Breast epithelium (tissue), 4 donors: Measurements from ENCODE around the gene CR1L. TPM values are rescaled to one million over a fixed set of nuclear protein-coding genes. Genes with fewer than 3 reads are reported as not detected.
A peak's percentile ranks its signal among the peaks of the same experiment; 100 is the strongest.

Experiments
- DNase-seq, 2 donors: peaks; one replicate each; pipeline ENCODE4 v3.0.0-alpha.2; 2019; ENCODE audit warnings: low spot score in 2 of 2
- H3K27ac ChIP-seq, 2 donors: fragments of 200-600 bp; sonication (generic) in 1 of 2; one replicate each; pipeline ENCODE4 v1.5.1; 2016 to 2019; ENCODE audit warnings: mild to moderate bottlenecking in 1 of 2
- H3K27me3 ChIP-seq, 2 donors: fragments of 200-600 bp; sonication (generic) in 1 of 2; one replicate each; pipeline versions ENCODE4 v1.5.1 to v1.6.0; 2017 to 2019; ENCODE audit warnings: control low read depth in 1 of 2, mild to moderate bottlenecking in 1 of 2
- H3K36me3 ChIP-seq: fragments of 200-600 bp; one replicate; pipeline ENCODE4 v1.5.1; 2019
- H3K4me1 ChIP-seq, 2 donors: fragments of 200-600 bp; sonication (generic); one replicate each; pipeline ENCODE4 v1.5.1; 2016 to 2019; ENCODE audit warnings: control low read depth in 1 of 2
- H3K4me3 ChIP-seq, 3 donors: fragments of 200-600 bp; sonication (generic); 1 replicate in 2 of 3; 2 replicates in 1 of 3; pipeline ENCODE4 v1.5.1; 2016 to 2019; ENCODE audit warnings: mild to moderate bottlenecking in 3 of 3, moderate library complexity in 2 of 3
- H3K9me3 ChIP-seq, 2 donors: fragments of 200-600 bp; sonication (generic) in 1 of 2; one replicate each; pipeline ENCODE4 v1.5.1; 2016 to 2019; ENCODE audit warnings: control low read depth in 1 of 2
- CTCF ChIP-seq, 3 donors: fragments of 450-650 bp; IDR thresholded peaks; one replicate each; pipeline ENCODE4 v1.5.1; 2016 to 2017; ENCODE audit warnings: antibody characterized with exemption in 3 of 3, mild to moderate bottlenecking in 3 of 3, moderate library complexity in 3 of 3
- POLR2A ChIP-seq: fragments of 450-650 bp; IDR thresholded peaks from one replicate; pipeline ENCODE4 v1.6.1; 2016; ENCODE audit warnings: antibody characterized with exemption, mild to moderate bottlenecking, moderate library complexity
- POLR2AphosphoS5 ChIP-seq, 3 donors: sonication (generic); formaldehyde crosslinking; IDR thresholded peaks; one replicate each; pipeline ENCODE4 v1.6.1; 2017; ENCODE audit warnings: antibody characterized with exemption in 3 of 3
- intact Hi-C: fragments of 100-400 bp; cut with DNase I; formaldehyde crosslinking; loops from one replicate; pipeline ENCODE4 v1.15.1; 2023; ENCODE audit warnings: low total_unique reads
- total RNA-seq, 3 donors: library from RNA; depleted of rRNA; stranded (reverse); fragments of >200 nt; gene quantifications; one replicate each; pipeline ENCODE4 v1.1.0, GENCODE V29; 2016

CR1L gene
- total RNA-seq, 3 donors from 2014 or later = not detected

- intact Hi-C loops = no loop called here
- Histone ChIP-seq H3K27ac (no peak overlapping the region), H3K9me3 (no peaks in the 10 kb centered on the region), H3K4me3 (no peak overlapping the region), H3K36me3 (no peaks in the 10 kb centered on the region), H3K27me3 (no peaks in the 10 kb centered on the region), H3K4me1 (no peaks in the 10 kb centered on the region)
- no peak for DNase-seq
- no peak for TF ChIP-seq POLR2A
- no peak for TF ChIP-seq POLR2AphosphoS5 (IDR thresholded peaks at IDR 0.05)
- TF ChIP-seq CTCF (IDR thresholded peaks at IDR 0.05) = no peak
Measured at GRCh38 chr1:207648334-207649209, 3.6 kb downstream of the CR1L start.

GRCh38 chr1:207649210-207649753 is 4.3 kb downstream of the CR1L start:
- intact Hi-C loops = no loop called here
- Histone ChIP-seq H3K27me3 (no peaks in the 10 kb centered on the region), H3K27ac (no peak overlapping the region), H3K9me3 (no peaks in the 10 kb centered on the region), H3K4me1 (no peaks in the 10 kb centered on the region), H3K4me3 (no peak overlapping the region), H3K36me3 (no peaks in the 10 kb centered on the region)
- DNase-seq = no peak
- TF ChIP-seq POLR2AphosphoS5 (IDR thresholded peaks at IDR 0.05) (no peak), POLR2A (no peak), CTCF (IDR thresholded peaks at IDR 0.05) (no peak)

- Histone ChIP-seq H3K36me3 (no peaks in the 10 kb centered on the region), H3K4me3 (no peak overlapping the region), H3K27ac (no peak overlapping the region), H3K27me3 (no peaks in the 10 kb centered on the region), H3K4me1 (no peaks in the 10 kb centered on the region), H3K9me3 (no peaks in the 10 kb centered on the region)
- DNase-seq = no peak
- intact Hi-C loops = no loop called here
- TF ChIP-seq POLR2AphosphoS5 (IDR thresholded peaks at IDR 0.05) (no peak), POLR2A (no peak), CTCF (IDR thresholded peaks at IDR 0.05) (no peak)
Measured at GRCh38 chr1:207649865-207650580, 5.1 kb downstream of the CR1L start.

- TF ChIP-seq POLR2A (no peak), CTCF (IDR thresholded peaks at IDR 0.05) (no peak), POLR2AphosphoS5 (IDR thresholded peaks at IDR 0.05) (no peak)
- Histone ChIP-seq H3K9me3 (no peaks in the 10 kb centered on the region), H3K27ac (no peak overlapping the region), H3K4me3 (no peak overlapping the region), H3K4me1 (no peaks in the 10 kb centered on the region), H3K36me3 (no peaks in the 10 kb centered on the region), H3K27me3 (no peaks in the 10 kb centered on the region)
- intact Hi-C loops = no loop called here
- no peak for DNase-seq
Measured at GRCh38 chr1:207651583-207651982, 6.7 kb downstream of the CR1L start.

- intact Hi-C loops = no loop called here
- H3K27ac ChIP-seq = no peak overlapping the region
- H3K4me1 ChIP-seq = no peaks in the 10 kb centered on the region
- peak in 1 of 3 donors; percentile 7 for TF ChIP-seq CTCF (IDR thresholded peaks at IDR 0.05)
- no peak for TF ChIP-seq POLR2A
- TF ChIP-seq POLR2AphosphoS5 (IDR thresholded peaks at IDR 0.05) = no peak
- no peak for DNase-seq
- no peaks in the 10 kb centered on the region for H3K9me3 ChIP-seq
- no peaks in the 10 kb centered on the region for H3K36me3 ChIP-seq
- H3K27me3 ChIP-seq = peaks cover 0 to 4% of the 10 kb centered on the region in 2 donors
- H3K4me3 ChIP-seq = no peak overlapping the region
Measured at GRCh38 chr1:207654320-207654719, 9.4 kb downstream of the CR1L start.
